GM19043 (cell line): ENCODE results near the gene MYO15B.
"Not testable (repeated sequence)": the region's sequence is repeated elsewhere in the genome, so short reads cannot be mapped to it uniquely, and the experiment has no call there.

ENCODE experiments used
- ATAC-seq: cut with Tn5 transposase; IDR thresholded peaks from one replicate; pipeline ENCODE4 v1.9.1; 2021; ENCODE audit warnings: low read depth; ENCODE audit not compliant: unreplicated experiment

The MYO15B gene

GRCh38 chr17:75635610-75636202, 48.1 kb downstream of the MYO15B start:
- ATAC-seq, result no peak

GRCh38 chr17:75636381-75637142, 49.0 kb downstream of the MYO15B start:
- no peak for ATAC-seq

GRCh38 chr17:75637143-75637538, 49.5 kb downstream of the MYO15B start:
- no peak for ATAC-seq

GRCh38 chr17:75637551-75637950, 50.0 kb downstream of the MYO15B start:
- ATAC-seq, result no peak

- not testable (repeated sequence) for ATAC-seq
These were observed 50.4 kb downstream of the MYO15B start for GRCh38 chr17:75638039-75638438.

- ATAC-seq, result no peak
These were observed 51.3 kb downstream of the MYO15B start for GRCh38 chr17:75638893-75639292.

GRCh38 chr17:75639327-75639726, 51.7 kb downstream of the MYO15B start:
- ATAC-seq, result no peak

- ATAC-seq, result no peak
These were observed 52.4 kb downstream of the MYO15B start for GRCh38 chr17:75639771-75640555.

- no peak for ATAC-seq
These were observed 53.0 kb downstream of the MYO15B start for GRCh38 chr17:75640556-75641119.

GRCh38 chr17:75641343-75641742, 53.7 kb downstream of the MYO15B start:
- no peak for ATAC-seq

GRCh38 chr17:75642182-75642783, 54.7 kb downstream of the MYO15B start:
- ATAC-seq, result no peak

- no peak for ATAC-seq
These were observed 55.4 kb downstream of the MYO15B start for GRCh38 chr17:75642784-75643642.

- no peak for ATAC-seq
These were observed 56.0 kb downstream of the MYO15B start for GRCh38 chr17:75643643-75644017.

GRCh38 chr17:75645501-75645888, 57.9 kb downstream of the MYO15B start:
- no peak for ATAC-seq

- ATAC-seq, result peak; percentile 96
These were observed 58.5 kb downstream of the MYO15B start for GRCh38 chr17:75645889-75646637.

- no peak for ATAC-seq
These were observed 59.0 kb downstream of the MYO15B start for GRCh38 chr17:75646638-75646992.

GRCh38 chr17:75647061-75647460, 59.5 kb downstream of the MYO15B start:
- ATAC-seq, result no peak

- ATAC-seq, result no peak
These were observed 60.3 kb downstream of the MYO15B start for GRCh38 chr17:75647921-75648320.

- ATAC-seq, result no peak
These were observed 62.1 kb downstream of the MYO15B start for GRCh38 chr17:75649687-75650086.
